H4 (cell line): ENCODE measurements around the gene HUWE1. TPM values are rescaled to one million over a fixed set of nuclear protein-coding genes. Genes with fewer than 3 reads are reported as not detected.

Experiments
- DNase-seq: peaks from one replicate; pipeline ENCODE4 v3.0.0-alpha.2; 2015; ENCODE audit warnings: low spot score
- total RNA-seq: library from RNA; depleted of rRNA; stranded (reverse); fragments of >200 nt; shearing (Covaris generic); gene quantifications from 2 replicates; pipeline ENCODE4 v1.2.3, GENCODE V29; 2014

Gene HUWE1
- total RNA-seq, 1 experiment from 2014 or later: 63.2 TPM

DNA sequence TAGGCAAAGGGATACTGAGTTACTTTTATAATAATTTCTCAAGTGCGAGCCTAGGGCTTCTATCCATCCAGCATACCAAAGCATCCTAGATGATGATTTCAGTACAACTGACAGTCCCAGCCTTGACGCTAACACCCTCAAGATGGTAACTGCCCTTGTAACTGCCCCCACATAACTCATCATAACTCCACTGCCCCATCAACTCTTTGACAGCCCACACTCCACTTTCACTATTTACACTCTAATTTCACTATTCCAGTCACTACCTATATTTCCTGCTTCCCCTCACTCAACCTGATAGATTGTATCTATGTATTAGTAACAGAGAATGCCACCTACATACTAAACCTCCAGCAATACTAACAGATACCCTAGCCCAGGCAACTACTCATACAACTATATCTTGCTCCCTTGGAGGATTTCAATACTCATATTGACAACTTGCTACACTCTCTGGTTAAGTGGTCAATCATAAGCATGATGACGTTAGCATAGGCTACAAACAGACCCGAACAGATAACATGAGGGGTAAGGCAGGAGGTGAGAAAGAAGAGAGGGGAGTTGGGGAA lies 65.0 kb downstream of the HUWE1 start:
- no peak for DNase-seq

DNA sequence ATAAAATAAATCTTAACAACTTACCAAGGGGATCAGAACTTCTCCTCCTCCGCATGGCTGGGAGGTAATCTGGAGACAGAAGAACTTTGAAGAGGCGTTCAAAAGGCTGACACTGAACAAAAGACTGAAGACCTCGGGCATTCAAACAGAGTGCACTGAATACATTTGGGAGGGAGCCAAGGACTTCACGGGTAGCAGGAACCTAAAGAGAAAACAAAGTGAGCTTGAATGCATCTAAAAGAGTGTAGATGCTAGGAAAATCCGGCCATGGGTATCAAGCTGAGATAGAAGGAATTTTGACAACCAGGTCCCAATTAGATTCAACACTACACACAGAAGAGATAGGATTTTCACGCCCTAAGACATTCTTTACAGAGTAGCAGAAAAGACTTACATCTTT lies 69.6 kb downstream of the HUWE1 start:
- no peak for DNase-seq

DNA sequence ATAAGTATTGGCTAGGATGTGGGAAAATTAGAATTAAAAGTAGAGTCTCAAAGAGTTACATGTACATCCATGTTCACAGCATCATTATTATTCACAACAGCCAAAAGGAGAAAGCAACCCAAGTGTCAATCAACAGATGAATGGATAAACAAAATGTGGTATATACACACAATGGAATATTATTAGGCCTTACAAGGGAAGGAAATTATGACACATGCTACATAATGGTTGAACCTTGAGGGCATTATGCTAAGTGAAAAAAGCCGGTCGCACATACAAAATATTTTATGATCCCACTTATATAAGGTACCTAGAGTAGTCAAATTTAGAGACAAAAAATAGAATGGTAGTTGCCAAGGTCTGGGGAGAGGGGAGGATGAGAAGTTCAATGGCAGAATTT lies 80.1 kb downstream of the HUWE1 start:
- no peak for DNase-seq

- no peak for DNase-seq
Observed at GRCh38 chrX:53605004-53605403, 81.5 kb downstream of the HUWE1 start.

DNA sequence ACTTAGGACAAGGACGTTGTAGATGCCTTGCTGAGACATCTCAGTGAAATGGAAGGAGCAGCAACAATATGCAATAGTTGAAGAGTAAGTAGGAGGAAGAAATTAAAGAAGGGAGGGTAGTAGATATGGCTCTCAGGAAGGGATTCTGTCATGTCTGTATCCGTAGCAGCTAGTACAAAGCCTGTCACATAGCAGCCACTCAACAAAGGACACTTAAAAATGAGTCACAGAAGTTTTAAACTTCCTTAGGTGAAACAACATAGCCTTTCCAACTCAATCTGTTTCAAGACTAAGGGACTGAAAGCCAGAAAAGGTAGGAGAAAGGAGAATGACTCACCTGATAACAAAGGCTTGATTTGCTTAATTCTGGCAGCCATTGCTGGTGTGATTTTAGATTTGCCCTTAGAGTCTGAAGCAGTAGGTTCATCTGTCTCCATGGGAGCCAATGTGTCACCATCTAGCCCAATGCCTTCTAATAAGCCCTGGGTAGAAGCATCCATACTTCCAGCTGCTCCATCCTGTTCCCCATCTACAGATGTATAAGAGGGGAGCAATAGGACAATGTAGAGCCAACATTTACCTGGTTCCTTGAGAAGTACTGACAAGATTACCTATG lies 86.6 kb downstream of the HUWE1 start:
- no peak for DNase-seq

- no peak for DNase-seq
Observed at GRCh38 chrX:53598169-53598568, 88.3 kb downstream of the HUWE1 start.

GRCh38 chrX:53595266-53595810 lies 91.2 kb downstream of the HUWE1 start:
- DNase-seq: no peak

DNA sequence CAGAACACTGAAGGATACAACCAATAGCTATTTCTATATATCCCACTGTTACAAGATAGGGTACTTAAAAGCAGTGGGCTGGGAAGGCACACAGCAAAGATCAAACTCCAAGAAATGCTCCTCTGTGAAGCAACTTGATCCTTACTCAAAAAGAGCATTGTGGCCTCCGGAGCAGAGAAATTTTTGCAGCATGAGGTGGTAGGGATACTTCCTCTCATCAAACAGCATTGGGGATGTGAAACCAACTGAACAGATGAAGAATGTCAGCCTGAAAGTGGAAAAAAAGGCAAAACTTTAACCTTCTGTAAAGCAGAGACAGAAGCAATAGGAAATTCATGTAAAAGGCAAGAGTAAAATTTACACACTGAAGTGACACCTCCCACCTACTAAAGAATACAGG lies 92.2 kb downstream of the HUWE1 start:
- DNase-seq: no peak

DNA sequence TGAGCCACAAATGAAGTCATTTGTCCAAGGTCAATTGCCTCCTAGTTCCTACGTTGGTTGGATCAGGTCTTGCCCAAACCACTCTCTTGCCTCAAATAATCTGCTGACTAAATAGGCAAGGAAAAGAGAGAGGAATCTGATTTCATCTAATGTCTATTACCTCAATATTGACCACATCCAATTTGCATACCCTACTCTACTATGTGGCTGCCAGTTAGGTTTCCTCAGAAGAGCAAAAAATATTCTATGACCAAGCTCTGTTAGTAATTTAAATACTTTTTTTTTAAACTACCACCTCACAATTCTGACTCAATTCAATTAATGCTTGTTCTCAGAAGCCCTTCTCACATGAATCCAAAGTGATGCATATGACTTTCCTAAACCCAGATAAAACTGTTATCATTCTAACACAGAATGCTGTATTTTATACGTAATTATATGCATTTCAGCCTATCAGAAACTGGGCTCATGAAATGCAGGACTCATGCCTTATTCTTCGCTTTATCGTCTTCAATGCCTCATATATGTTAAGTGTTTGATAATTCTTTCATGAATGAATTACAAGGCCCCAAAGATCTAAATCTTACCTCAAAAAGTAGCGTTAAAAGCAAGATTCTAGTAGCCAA lies 98.6 kb downstream of the HUWE1 start:
- DNase-seq: no peak

DNA sequence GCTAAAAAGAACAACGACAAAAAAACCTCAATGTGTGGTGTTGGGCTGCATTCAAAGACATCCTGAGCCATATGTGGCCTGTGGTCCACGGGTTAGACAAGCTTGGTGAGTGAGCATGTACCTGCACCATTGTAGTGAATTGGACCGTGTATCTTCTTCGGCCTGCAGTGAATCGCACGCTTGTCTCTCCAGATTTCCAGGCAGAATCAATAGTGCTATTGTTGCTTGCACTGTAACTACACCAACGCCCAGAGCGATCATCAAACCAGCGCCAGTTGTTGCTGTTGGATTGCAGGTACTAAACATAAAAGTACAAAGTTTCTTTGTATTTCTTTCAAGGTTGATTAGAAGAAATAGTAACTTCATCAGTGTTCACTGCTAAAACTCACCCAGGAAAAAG lies 101.6 kb downstream of the HUWE1 start:
- DNase-seq: no peak

DNA sequence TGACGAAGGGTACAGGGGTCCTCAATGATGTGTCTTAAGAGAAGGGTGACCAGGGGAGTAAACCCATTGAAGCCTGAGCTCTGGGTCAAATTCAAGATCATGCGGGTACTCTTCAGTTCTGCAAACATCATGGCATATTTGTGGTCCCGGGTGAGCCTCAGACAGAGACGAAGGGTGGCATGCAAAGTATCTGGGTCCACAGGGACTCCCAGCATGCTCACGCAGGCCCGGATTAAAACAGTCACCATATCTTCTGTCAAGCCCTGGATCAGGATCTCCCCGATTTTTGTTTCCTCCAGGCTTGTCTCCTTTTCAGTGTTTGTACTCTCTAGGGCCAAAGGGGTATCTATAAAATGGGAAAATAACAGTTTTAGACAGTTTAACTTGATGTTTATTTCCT lies 102.9 kb downstream of the HUWE1 start:
- DNase-seq: no peak

DNA sequence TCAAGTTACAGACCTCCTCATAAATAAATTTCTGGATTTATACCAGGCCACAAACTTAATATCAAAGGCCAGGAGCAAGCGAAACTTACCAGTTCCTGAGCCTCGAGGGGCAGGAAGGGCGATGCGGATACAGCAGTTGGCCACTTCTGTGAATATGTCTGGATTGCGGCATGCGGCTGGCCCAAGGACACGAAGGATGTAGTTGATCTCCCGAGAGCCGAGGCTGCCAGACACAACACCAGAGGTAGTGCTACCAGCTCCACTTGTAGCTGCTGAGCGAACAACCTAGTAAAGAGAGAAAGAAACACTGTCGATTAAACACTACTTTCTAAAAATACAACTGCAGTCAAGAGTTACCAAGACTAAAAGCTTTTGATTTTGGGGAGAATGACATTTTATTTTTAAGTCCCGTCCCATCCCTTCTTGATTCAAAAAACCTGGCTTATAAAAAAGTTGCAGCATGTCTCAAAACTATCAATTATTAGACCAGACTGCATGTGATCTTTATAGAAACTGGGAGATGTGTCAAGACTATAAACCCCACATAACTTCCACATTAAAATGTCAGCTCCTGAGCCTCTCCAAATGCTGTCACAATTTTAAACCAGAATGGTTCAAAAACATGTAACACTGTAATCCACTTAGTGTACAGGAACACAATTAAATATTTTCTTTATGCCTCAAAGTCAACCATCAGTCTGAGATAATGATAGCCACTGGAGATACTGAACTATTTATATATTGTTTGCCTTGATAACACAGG lies 105.6 kb downstream of the HUWE1 start:
- no peak for DNase-seq

DNA sequence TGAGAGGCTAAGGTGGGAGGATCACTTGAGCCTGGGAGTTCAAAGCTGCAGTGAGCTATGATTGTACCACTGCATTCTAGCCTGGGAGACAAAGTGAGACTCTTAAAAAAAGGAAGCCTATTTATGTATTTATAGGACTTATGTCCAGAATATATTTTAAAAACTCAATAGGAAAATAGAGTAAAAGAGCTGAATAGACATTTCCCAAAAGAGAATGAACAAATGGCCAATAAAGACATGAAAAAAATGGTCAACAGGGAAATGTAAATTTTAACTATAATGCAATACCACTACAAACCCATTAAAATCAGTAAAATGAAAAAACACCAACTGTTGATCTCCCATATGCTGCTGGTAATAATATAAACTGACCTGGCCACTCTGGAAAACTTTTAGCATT lies 115.0 kb downstream of the HUWE1 start:
- no peak for DNase-seq

GRCh38 chrX:53563324-53563723 lies 123.2 kb downstream of the HUWE1 start:
- no peak for DNase-seq

GRCh38 chrX:53561912-53562311 lies 124.6 kb downstream of the HUWE1 start:
- DNase-seq: no peak

DNA sequence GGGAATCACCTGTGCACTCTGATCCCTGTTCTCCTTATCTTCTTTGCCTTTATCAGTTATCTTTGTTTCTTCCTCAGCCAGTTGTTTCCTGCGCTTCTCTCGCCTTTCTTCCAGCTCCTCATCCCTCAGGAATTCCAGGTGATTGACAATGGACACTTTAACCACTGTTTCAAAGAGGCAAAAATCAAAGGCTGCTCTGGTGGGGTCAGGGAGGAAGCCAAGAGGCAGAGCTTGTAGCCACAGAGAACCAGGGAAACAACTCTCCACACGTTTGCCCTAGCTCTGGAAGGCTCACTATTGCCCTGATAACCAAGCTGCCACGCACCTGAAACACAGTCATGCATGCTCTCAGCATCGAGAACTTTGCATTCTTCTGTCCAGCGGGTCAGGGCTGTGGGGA lies 127.9 kb downstream of the HUWE1 start:
- DNase-seq: no peak

DNA sequence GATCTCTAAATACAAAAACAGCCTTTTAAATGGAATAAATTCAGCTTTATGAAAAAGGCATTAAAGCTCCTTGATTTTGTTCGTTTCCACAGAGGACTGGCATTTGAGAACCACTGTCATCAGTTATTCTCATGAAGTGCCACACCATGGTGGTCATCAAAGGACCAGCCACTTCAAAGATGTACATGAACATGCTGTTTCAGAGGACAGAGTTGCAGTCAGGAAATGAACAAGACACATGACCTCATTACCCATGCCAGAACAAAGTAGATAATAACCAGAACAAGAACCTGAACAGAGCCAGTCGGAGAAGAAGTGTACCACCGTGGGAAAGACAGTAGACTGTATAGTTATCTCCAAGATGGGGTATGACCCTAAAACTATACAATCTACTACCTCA lies 129.7 kb downstream of the HUWE1 start:
- DNase-seq: no peak

- DNase-seq: no peak
Observed at GRCh38 chrX:53550756-53551463, 135.6 kb downstream of the HUWE1 start.

DNA sequence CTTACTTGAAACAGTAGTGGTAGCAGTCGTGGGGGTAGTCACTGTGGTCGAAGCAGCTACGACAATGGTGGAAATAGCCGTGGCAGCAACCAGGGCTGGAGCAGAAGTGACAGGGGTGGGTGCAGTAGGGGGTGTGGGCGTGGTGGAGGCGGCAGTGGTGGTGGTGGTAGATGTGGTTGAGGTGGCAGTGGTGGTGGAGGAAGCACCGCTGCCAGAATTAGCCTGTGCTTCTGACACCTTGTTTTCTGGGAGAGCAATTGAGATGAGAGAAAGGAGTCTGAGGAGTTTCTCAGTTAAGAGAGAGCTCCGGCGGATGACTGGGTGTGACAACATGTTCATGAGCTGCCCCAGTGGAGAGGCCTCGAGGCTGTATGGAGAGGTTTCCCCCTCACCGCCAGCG lies 138.9 kb downstream of the HUWE1 start:
- no peak for DNase-seq

- DNase-seq: no peak
Observed at GRCh38 chrX:53544936-53545335, 141.6 kb downstream of the HUWE1 start.

DNA sequence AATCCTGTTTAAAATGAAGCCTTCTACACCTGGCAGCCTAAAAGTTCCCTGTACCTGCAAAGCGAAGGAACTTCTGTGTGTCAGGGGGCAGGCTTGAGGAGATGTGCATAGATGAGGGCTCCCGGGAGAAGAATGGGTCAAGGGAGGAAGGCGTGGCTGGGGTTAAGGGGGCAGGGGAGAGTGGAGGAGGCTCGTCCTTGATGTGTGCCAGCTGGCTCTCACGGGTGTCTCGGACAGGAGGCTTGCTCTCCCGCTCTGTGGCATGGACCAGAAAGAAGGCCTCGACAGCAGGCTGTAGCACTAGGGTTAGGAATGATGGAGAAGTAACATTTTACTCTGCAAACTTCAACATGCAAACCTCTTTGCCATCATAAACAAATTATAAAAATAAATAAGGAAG lies 147.7 kb downstream of the HUWE1 start:
- no peak for DNase-seq
